HG03025 (cell line): Measurements from ENCODE around the gene RTEL1.

ENCODE experiments used
- ATAC-seq: cut with Tn5 transposase; IDR thresholded peaks from one replicate; pipeline ENCODE4 v1.9.1; 2021; ENCODE audit warnings: mild to moderate bottlenecking, moderate library complexity; ENCODE audit not compliant: unreplicated experiment, low FRiP score

Gene RTEL1

DNA sequence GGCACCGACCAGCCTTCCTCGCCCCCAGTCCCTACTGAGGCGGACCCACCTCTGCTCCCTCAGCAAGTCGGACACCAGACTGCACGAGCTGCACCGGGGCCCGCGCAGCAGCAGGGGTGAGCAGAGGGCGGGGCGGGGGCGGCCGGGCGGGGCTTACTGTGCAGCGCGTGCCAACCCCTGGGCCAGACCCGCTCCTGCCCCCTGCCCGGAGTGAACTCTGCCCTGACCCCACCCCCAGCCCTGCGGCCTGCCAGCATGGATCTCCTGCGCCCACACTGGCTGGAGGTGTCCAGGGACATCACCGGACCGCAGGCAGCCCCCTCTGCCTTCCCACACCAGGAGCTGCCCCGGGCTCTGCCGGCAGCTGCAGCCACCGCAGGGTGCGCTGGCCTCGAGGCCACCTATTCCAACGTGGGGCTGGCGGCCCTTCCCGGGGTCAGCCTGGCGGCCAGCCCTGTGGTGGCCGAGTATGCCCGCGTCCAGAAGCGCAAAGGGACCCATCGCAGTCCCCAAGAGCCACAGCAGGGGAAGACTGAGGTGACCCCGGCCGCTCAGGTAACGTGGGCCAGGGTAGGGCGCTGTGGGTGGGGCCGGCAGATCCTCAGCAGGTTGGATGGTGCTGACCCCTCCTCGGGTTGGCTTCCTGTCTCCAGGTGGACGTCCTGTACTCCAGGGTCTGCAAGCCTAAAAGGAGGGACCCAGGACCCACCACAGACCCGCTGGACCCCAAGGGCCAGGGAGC lies 80.0 kb downstream of the RTEL1 start:
- ATAC-seq: no peak

DNA sequence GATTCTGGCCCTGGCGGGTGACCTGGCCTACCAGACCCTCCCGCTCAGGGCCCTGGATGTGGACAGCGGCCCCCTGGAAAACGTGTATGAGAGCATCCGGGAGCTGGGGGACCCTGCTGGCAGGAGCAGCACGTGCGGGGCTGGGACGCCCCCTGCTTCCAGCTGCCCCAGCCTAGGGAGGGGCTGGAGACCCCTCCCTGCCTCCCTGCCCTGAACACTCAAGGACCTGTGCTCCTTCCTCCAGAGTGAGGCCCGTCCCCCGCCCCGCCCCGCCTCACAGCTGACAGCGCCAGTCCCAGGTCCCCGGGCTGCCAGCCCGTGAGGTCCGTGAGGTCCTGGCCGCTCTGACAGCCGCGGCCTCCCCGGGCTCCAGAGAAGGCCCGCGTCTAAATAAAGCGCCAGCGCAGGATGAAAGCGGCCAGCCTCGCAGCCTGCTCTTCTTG lies 80.6 kb downstream of the RTEL1 start:
- no peak for ATAC-seq

DNA sequence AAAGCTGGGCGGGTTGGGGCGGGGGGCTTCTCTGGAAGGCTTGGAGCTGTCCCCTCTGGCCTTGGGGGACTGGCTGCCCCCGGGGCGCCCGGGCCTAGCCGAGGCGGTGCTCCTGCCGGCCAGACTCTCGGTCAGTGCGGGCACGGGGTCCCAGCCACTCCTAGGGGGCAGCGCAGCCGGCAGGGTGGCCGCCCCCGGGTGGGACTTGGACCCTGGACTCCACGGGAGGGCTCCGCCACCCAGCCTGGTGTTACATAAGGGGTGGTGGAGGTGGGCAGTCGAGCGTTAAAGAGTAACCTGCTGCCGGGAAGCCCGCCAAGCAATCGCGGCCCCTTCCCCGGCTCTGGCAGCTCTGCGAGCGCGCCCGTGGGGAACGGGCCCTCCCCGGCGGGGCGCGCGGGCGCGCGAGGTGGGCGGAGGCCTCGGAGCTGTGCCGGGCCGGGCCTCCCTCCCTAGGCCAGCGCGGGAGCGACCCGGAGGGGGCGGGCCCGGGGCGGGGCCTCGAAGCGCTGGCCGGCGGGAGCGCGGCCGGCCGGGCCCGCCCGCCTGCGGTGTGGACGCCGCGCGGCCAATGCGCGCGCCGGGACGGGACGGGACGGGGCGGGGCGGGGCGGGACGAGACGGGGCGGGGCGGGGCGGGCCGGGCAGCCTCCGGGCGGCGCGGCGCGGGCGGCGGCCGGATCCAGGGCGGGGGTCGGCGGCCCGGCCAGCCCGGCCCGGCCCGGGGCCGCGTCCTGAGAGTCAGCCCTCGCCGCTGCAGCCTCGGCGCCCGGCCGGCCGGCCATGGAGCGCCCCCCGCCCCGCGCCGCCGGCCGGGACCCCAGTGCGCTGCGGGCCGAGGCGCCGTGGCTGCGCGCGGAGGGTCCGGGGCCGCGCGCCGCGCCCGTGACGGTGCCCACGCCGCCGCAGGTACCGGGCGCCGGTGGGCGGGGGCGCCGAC lies 81.3 kb downstream of the RTEL1 start, which contains the start of gene SLC2A4RG:
SLC2A4RG (plus strand) TSS at position 647 of the 940 bp plus-strand sequence; CDS start at position 784, 137 bp downstream.
- ATAC-seq: peak; percentile 45

DNA sequence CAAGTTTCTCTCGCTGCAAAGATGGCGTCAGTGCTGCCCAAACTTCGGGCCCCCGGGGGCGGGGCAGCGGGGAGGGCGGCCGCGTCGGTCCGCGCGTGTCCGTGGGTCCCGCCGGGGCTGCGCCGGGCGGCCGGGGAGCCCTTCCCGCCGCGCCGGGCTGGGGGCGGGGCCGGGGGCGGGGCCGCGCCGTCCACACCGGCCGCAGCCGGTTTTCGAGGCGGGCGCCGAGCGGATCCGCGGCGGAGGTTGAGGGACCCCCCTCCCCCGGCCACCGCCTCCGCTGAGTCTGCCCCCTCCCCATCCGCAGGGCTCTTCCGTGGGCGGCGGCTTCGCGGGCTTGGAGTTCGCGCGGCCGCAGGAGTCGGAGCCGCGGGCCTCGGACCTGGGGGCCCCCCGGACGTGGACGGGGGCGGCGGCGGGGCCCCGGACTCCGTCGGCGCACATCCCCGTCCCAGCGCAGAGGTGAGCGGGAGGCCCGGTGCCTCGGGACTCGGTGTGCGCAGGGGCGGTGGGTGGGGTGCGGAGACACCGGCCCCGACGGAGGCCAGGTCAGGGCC lies 82.0 kb downstream of the RTEL1 start:
- no peak for ATAC-seq

DNA sequence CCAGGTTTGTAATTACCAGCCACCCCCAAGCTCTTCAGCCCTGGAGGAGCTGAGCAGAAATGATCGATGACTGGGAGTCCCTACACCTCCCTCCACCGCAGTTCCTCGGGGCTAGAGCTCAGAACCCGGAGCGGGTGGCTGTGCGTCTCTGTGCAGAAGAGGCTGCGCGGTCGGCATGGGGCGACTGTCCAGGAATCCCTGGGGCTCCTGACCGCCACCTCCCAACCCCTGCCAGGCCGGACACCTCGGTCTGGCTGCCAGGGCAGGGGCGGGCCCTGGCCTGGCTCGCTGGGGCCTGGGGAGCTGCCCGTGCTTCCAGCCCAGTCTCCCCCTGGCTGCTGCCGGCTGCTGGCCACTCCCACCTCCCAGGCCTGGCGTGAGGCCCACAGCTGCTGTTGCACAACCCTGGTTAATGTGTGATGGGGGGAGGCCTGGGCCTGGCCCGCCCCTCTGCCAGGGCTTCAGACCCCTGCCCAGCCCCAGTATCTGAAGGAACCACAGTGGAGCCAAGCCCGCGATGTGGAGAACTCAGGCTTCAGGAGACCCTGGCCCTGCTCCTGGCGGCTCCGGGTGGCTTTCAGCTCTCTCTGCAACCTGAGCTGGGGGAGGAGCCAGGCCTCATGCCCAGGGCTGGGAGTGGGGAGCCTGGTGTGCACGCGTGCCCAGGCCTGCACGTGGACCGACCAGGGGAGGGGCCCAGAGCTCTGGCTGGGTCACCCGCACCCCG lies 82.7 kb downstream of the RTEL1 start:
- ATAC-seq: no peak

DNA sequence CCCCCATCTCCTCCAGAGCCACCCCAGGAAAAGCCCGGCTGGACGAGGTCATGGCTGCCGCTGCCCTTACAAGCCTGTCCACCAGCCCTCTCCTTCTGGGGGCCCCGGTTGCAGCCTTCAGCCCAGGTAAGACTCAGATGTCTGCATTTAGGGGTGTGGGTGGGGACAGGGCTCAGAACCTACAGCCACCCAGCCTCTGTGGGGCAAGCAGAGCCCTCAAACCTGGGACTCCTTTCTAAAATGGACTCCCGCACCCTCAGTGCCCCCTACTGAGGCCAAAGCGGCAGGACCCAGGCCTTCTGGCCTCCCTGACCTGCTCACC lies 83.2 kb downstream of the RTEL1 start:
- no peak for ATAC-seq

DNA sequence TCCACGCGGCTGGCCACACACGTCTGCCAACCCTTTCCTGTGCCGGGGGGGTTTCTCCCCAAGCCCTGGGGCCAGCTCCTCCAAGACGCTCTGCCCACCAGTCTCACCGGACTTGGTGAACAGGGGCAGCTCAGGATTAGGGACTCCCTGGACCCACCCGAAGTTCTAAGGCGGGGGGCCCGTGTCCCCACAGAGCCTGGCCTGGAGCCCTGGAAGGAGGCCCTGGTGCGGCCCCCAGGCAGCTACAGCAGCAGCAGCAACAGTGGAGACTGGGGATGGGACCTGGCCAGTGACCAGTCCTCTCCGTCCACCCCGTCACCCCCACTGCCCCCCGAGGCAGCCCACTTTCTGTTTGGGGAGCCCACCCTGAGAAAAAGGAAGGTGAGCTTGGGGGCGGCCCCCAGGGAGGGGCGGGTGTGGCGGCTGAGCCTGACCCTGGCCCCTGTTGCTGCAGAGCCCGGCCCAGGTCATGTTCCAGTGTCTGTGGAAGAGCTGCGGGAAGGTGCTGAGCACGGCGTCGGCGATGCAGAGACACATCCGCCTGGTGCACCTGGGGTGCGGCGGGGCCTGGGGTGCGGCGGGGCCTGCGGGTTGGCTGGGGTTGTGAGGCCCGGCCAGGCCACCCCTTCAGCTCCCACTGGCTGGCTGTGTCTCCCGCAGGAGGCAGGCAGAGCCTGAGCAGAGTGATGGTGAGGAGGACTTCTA lies 83.7 kb downstream of the RTEL1 start:
- no peak for ATAC-seq

DNA sequence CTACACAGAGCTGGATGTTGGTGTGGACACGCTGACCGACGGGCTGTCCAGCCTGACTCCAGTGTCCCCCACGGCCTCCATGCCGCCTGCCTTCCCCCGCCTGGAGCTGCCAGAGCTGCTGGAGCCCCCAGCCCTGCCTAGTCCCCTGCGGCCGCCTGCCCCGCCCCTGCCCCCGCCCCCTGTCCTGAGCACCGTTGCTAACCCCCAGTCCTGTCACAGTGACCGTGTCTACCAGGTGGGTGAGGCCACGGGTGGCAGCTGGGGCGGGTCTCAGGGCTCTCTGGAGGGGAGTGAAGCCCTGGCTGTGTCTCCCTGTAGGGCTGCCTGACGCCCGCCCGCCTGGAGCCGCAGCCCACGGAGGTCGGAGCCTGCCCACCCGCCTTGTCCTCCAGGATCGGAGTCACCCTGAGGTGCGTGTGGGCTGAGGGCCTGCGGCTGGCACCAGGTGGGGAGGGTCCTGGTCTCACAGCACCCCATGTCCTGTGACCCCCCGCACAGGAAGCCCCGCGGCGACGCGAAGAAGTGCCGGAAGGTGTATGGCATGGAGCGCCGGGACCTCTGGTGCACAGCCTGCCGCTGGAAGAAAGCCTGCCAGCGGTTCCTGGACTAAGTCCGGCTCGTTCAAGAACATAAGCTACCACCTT lies 84.4 kb downstream of the RTEL1 start:
- ATAC-seq: no peak

DNA sequence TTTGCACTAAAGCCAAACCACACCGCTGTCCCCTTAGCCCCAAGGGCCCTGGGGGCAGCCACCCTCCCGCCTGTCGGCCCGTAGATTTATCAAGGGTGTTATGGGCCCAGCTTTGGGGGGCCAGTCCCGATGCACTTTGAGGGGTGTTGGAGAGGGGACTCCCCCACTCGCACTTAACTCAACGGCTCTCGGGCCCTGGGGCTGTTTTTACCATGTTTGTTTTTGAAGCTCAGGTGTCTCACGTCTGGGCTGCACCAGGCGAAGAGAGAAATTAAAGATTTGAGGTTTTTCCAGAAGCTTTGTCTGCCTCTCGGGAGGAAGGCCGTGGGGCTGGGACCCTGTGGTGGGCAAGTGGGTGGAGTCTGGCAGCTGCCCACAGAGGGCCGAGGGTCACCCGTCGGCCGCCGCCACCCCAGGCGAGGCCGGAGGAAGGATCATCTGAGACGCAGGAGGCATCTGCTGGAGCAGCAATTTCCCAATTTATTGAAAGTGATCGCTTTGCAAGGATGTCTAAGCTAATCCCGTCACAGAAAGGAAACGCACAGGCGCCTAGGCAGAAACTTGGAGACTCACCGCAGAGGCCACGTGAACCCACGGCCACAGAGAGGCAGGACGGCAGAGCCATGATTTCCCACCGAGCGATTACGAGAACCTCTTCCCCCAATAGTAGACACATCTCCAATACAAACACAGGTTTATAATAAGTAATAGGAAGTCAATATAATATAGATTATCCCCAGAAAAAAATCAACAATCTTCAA lies 85.3 kb downstream of the RTEL1 start:
- ATAC-seq: no peak

DNA sequence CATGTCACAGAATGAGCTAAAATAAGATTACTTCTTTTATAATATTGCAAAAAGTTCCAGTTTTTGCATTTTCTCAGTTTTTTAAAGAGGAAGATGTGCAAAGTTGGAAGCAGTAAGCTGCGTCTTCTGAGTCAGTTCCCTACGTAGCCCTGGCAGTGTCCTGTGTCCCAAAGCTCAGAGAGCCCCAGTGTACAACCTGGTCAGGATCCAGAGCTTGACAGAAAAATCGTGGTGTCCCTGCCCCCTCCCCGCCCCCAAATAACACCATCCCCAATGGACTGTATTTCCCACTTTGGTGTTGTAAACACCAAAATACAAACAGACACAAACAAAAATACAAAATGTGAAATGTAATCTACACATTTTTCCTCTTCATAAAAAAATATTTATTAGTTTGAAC lies 86.0 kb downstream of the RTEL1 start:
- ATAC-seq: no peak

DNA sequence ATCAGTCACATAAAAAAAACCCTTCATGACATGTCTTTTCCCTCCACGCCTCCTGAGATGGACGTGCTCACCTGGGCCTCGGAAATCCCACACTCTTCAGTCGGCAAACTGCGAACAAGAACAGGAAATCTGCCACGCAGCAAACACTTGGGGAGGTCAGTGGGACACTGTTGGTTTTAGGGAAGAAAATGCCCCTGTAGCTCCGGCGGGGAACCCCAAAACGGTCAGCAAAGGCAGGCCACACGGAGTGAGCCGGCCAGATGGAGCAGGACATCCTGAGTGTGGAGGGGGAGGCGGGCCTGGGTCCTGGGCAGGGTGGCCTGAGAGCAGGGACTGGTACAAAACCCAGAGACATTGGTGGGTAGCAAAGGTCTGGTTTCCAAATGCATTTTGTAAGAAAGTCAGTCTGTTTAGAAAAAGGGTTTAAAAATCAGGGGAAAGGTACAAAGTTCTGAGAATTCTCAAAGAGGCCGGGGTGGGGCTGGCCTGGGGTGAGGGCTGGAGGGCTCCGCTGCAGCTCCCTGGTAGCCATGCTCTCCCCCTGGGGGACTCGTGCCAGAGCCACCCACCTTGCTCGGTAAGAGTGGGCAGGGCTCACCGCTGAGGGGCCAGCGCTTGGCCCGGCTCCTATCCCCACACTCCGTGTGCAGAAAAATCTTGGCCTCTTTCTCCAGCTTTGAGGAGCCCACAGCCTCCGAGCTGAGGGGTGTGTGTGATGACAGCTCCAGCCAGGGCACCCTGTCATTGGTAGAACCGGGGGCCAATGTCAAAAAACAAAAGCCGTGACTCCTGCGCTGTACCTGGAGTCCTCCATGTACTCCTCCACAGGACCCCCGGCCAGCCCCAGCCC lies 86.7 kb downstream of the RTEL1 start:
- ATAC-seq: no peak

DNA sequence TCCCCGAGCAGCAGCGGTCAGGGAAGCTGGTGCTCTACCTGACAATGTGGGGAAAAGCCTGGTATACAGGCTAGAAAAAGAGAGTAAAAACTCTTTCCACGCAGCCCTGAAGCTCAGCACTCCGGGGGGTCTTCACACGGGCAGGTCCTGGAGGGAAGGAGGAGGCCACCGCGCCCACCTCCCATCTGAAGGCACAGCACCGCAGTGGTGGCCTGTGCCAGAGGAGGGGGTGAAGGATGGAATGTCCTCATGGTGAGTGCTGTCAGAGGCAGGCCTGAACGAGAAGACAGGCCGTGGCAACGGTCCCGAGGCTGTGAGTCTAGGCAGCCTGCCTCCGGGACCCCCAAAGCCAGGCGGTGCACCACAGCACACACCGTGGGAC lies 87.3 kb downstream of the RTEL1 start:
- ATAC-seq: no peak
